GM18499 (cell line): ENCODE measurements around the gene PRICKLE2.

Source experiments
- ATAC-seq: cut with Tn5 transposase; IDR thresholded peaks from one replicate; pipeline ENCODE4 v1.9.1; 2021; ENCODE audit warnings: moderate number of reproducible peaks; ENCODE audit not compliant: insufficient read depth, unreplicated experiment

Gene PRICKLE2

DNA sequence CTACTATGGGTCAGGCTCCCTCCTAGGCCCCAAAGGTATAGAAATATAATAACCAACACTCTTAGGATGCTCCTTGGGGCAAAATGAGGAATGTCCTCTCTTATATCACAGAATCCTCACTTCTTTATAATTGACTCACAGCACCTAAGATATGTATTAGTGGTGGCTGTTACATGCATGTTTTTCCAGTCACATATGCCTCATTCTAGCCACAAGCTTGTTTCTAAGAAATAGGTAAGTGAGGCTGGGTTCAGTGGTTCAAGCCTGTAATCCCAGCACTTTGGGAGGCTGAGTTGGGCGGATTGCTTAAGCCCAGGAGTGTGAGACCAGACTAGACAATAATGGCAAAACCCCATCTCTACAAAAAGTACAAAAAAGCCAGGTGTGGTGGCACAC lies 144.0 kb downstream of the PRICKLE2 start:
- ATAC-seq: no peak

- ATAC-seq: no peak
Observed at GRCh38 chr3:64080616-64081234, 144.5 kb downstream of the PRICKLE2 start.

- ATAC-seq: no peak
Observed at GRCh38 chr3:64079369-64080150, 145.7 kb downstream of the PRICKLE2 start.

GRCh38 chr3:64078966-64079365 lies 146.3 kb downstream of the PRICKLE2 start:
- no peak for ATAC-seq

DNA sequence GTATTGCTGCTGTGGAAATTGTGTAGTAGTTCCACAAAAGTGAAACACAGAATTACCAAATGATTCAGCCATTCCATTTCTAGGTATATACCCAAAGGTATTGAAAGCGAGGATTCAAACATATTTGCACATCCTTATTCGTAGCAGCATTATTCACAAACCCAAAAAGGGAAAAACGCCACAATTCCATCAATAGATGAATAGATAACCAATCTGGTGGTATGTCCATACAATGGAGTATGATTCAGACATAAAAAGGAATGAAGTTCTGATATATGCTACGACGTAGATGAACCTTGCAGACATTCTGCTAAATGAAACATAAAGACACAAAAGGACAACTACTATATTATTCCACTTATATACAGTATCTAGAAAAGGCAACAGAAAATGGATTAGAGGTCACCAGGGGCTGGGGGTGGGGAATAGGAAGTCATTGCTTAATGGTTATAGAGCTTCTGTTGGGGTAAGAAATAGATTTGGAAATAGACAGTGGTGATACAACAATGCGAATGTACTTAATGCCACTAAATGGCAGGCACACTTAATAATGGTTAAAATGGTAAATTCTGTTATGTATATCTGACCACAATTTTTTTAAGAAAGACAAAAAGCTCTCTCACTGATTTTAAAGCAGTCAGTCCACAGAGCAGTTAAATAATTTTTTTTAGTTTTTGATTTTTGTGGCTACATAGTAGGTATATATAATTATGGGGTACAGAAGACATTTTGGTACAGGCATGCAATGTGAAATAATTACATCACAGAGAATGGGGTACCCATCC lies 150.2 kb downstream of the PRICKLE2 start:
- ATAC-seq: no peak

- no peak for ATAC-seq
Observed at GRCh38 chr3:64074060-64074459, 151.2 kb downstream of the PRICKLE2 start.

DNA sequence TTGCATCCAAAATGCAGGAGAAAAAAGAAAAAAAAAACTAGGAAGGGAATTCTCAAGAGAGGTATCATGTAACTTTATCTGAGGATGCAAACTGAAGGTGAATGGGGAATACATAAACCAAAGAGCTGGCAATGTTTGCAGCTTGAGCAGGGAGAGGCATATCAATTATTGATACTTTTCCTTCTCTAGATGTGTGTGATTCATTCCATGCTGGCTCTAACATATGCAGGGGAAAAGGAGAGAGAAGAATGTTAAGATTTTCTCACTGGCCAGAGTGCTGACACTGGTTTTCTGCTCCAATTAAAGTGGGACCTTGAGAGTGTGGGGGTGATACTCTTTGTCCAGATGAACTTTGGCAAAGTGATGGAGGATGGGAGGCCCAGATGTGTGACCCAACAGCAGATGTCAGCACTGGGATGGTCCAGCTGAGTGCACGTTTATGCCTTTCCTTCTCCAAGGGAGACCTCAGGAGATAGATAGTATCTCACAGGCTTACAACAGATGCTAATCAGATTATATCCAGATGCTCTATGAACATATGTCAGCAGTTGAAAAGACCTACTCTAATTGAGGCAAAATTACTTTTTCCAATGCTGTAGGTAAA lies 152.0 kb downstream of the PRICKLE2 start:
- no peak for ATAC-seq

DNA sequence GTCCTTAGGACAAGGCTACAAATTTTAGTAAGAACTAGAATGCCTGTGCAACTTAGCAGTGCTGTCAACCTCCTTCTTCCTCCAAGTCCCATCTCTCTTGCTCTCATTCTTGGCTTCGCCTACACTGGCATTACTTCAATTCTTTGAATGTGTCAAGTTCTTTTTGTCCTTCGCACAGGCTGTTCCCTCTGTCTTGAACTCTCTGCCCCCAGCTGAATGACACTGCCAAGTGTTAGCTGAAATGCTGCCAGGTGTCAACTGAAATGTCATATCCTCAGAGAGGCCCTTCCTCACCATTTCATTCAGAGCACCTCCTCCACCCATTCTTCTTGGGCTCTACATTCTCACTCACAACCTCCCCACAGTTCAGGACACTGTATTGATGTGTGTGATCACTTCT lies 153.1 kb downstream of the PRICKLE2 start:
- ATAC-seq: no peak

- no peak for ATAC-seq
Observed at GRCh38 chr3:64070704-64071103, 154.6 kb downstream of the PRICKLE2 start.

GRCh38 chr3:64067506-64068346 lies 157.5 kb downstream of the PRICKLE2 start:
- no peak for ATAC-seq

DNA sequence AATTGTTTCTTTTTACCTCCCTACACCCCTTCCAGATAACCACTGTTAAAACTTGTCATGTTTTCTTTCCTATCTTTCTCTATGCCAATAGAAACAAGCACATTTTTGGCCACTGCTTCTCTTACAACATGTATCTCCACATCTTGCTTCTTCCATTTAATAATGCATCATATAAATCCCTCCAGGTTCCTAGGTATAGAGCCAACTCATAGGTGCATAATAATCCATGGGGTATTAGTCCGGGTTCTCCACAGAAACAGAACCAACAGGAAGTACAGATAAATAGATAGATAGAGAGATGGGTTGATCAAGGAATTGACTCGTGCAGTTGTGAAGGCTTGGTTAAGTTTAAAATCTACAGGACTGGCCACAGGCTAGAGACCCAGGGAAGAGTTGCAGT lies 160.5 kb downstream of the PRICKLE2 start:
- no peak for ATAC-seq

- no peak for ATAC-seq
Observed at GRCh38 chr3:64063983-64064438, 161.3 kb downstream of the PRICKLE2 start.

GRCh38 chr3:64063207-64063982 lies 161.9 kb downstream of the PRICKLE2 start:
- no peak for ATAC-seq

- ATAC-seq: no peak
Observed at GRCh38 chr3:64061628-64062027, 163.6 kb downstream of the PRICKLE2 start.

- ATAC-seq: no peak
Observed at GRCh38 chr3:64059484-64060175, 165.6 kb downstream of the PRICKLE2 start.

GRCh38 chr3:64058566-64058965 lies 166.7 kb downstream of the PRICKLE2 start:
- ATAC-seq: no peak

DNA sequence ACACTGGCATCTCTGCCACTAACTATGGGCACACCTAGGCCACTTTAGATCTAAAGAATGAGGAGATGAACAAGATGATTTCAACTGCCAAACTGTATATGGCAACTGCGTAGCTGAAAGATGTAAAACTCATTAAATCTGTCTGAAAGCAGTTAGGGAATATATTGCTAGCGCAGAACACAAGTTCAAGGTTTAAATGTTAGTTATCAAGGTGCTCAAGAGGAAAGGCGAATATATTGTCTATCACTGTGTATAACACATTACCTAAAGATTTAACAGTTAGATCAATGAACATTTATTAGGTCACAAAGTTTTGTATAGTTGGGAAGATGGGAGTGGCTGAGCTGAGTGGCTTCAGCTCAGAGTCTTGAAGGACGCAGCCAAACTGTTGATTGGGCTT lies 168.0 kb downstream of the PRICKLE2 start:
- no peak for ATAC-seq

DNA sequence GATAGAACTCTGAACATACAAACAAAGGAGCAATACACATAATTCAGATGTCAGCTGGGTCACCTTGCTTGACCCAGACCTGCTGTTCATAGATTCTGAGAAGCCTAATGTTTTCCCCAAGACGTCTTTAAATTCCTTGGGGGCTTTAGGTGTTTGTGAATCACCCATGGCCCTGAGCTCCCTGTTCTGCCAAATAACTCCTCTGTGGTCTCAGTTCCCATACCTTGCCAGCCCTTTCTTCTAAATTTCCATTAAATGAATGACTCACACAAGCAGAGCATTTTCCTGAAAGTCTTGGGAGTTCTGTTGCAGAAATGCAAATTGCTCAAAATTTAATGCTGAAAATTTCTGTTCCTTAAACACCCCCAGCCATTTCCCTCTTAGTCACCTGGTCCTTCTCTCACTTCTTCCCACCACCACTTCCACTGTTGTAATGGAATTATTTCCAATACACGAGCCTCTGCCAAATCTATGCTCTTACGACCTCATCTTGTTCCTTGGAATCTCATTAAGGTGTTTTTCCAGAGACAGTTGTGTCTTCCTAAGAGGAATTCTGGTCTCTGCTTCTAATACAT lies 168.6 kb downstream of the PRICKLE2 start:
- ATAC-seq: no peak
